GM23338 (cell line): Measurements from ENCODE around the gene LGALS9B. TPM values are rescaled to one million over a fixed set of nuclear protein-coding genes. Genes with fewer than 3 reads are reported as not detected.
"Not testable (repeated sequence)": the region's sequence is repeated elsewhere in the genome, so short reads cannot be mapped to it uniquely, and the experiment has no call there.

ENCODE experiments used
- ATAC-seq: fragments of 200-7000 bp; cut with Tn5 transposase; 3 replicates; pipeline ENCODE4 v1.9.1; 2020
- DNase-seq: peaks from one replicate; pipeline ENCODE4 v3.0.0-alpha.2; 2015; ENCODE audit warnings: low spot score
- H2AFZ ChIP-seq: fragments of 200-600 bp; sonication (generic); 2 replicates; pipeline ENCODE4 v1.8.0; 2016; ENCODE audit warnings: antibody characterized with exemption, mild to moderate bottlenecking, moderate library complexity
- H3F3A ChIP-seq: fragments of 200-600 bp; sonication (generic); replicated peaks from 2 replicates; pipeline ENCODE4 v1.8.0; 2017; ENCODE audit warnings: antibody characterized with exemption, mixed run types, low read depth
- H3K27ac ChIP-seq: fragments of 200-600 bp; sonication (generic); 2 replicates; pipeline ENCODE4 v1.6.1; 2016; ENCODE audit warnings: low read depth
- H3K27me3 ChIP-seq: fragments of 200-600 bp; sonication (generic); 2 replicates; pipeline ENCODE4 v1.8.0; 2016; ENCODE audit warnings: mild to moderate bottlenecking, mixed run types, moderate library complexity; ENCODE audit not compliant: insufficient read depth
- H3K36me3 ChIP-seq: fragments of 200-600 bp; sonication (generic); 2 replicates; pipeline ENCODE4 v1.8.0; 2016; ENCODE audit warnings: mild to moderate bottlenecking; ENCODE audit not compliant: insufficient read depth
- H3K4me1 ChIP-seq: fragments of 200-600 bp; sonication (generic); 2 replicates; pipeline ENCODE4 v1.8.0; 2016; ENCODE audit warnings: mild to moderate bottlenecking, moderate library complexity; ENCODE audit not compliant: insufficient read depth
- H3K4me2 ChIP-seq: fragments of 200-600 bp; sonication (generic); 2 replicates; pipeline ENCODE4 v1.7.1; 2017; ENCODE audit warnings: mixed run types
- H3K4me3 ChIP-seq: fragments of 200-600 bp; sonication (generic); 2 replicates; pipeline ENCODE4 v1.6.1; 2016; ENCODE audit warnings: mixed run types
- H3K79me2 ChIP-seq: fragments of 200-600 bp; sonication (generic); replicated peaks from 2 replicates; pipeline ENCODE4 v1.8.0; 2017; ENCODE audit warnings: mild to moderate bottlenecking; ENCODE audit not compliant: insufficient read depth
- H3K9me2 ChIP-seq: fragments of 200-600 bp; sonication (generic); 2 replicates; pipeline ENCODE4 v1.8.0; 2017; ENCODE audit not compliant: insufficient read depth
- H4K20me1 ChIP-seq: fragments of 200-600 bp; sonication (generic); replicated peaks from 2 replicates; pipeline ENCODE4 v1.8.0; 2017; ENCODE audit warnings: mild to moderate bottlenecking; ENCODE audit not compliant: insufficient read depth
- H3K27ac Mint-ChIP-seq: 2 replicates; pipeline ENCODE4 v1.8.0; 2020; ENCODE audit warnings: inconsistent platforms, mild to moderate bottlenecking, moderate library complexity, mixed read lengths
- H3K27me3 Mint-ChIP-seq: 3 replicates; pipeline ENCODE4 v1.8.0; 2022; ENCODE audit warnings: low read depth, mild to moderate bottlenecking, moderate library complexity, mixed read lengths, inconsistent platforms; ENCODE audit not compliant: insufficient read depth, poor library complexity
- H3K36me3 Mint-ChIP-seq: 3 replicates; pipeline ENCODE4 v1.8.0; 2021; ENCODE audit warnings: low read depth, mild to moderate bottlenecking, inconsistent platforms, moderate library complexity, mixed read lengths
- H3K4me1 Mint-ChIP-seq: 3 replicates; pipeline ENCODE4 v1.8.0; 2020; ENCODE audit warnings: mild to moderate bottlenecking, inconsistent platforms, mixed read lengths
- H3K4me3 Mint-ChIP-seq: 3 replicates; pipeline ENCODE4 v1.8.0; 2021; ENCODE audit warnings: moderate library complexity, mild to moderate bottlenecking, inconsistent platforms, mixed read lengths
- H3K9me3 Mint-ChIP-seq: 3 replicates; pipeline ENCODE4 v1.8.0; 2020; ENCODE audit warnings: moderate library complexity, mild to moderate bottlenecking, inconsistent platforms, mixed read lengths
- polyA plus RNA-seq: library from polyadenylated mRNA; unstranded; fragments of >200 nt; fragmentation: Nextera tagmentation; extraction: Ambion mirVana; gene quantifications from 2 replicates; pipeline ENCODE4 v1.2.1, GENCODE V29; 2016
- total RNA-seq: library from RNA; depleted of rRNA; stranded (reverse); fragments of >200 nt; shearing (Covaris generic); gene quantifications from 2 replicates; pipeline ENCODE4 v1.2.3, GENCODE V29; 2014

LGALS9B gene
- total and polyA plus RNA-seq, 2 experiments from 2014 or later = not detected

- not testable (repeated sequence) for H3K4me1 Mint-ChIP-seq, H3K4me3 ChIP-seq, H3K79me2 ChIP-seq, H3F3A ChIP-seq, H3K36me3 ChIP-seq, H3K27me3 Mint-ChIP-seq, H3K9me2 ChIP-seq, DNase-seq, H3K36me3 Mint-ChIP-seq, H3K27ac Mint-ChIP-seq, H3K4me2 ChIP-seq, H3K4me1 ChIP-seq, H4K20me1 ChIP-seq, H3K9me3 Mint-ChIP-seq, H3K4me3 Mint-ChIP-seq, H3K27ac ChIP-seq, H2AFZ ChIP-seq, H3K27me3 ChIP-seq, ATAC-seq
Observed at GRCh38 chr17:20492971-20493370, 25.6 kb upstream of the LGALS9B start.

GRCh38 chr17:20492099-20492498 is 24.8 kb upstream of the LGALS9B start:
- not testable (repeated sequence) for H3K4me1 ChIP-seq, H3K9me3 Mint-ChIP-seq, H3K36me3 Mint-ChIP-seq, ATAC-seq, H3K79me2 ChIP-seq, H3K9me2 ChIP-seq, H3K27ac ChIP-seq, H3K4me1 Mint-ChIP-seq, H3K36me3 ChIP-seq, H2AFZ ChIP-seq, H3F3A ChIP-seq, H3K27me3 Mint-ChIP-seq, H4K20me1 ChIP-seq, H3K4me2 ChIP-seq, DNase-seq, H3K27me3 ChIP-seq, H3K27ac Mint-ChIP-seq, H3K4me3 Mint-ChIP-seq, H3K4me3 ChIP-seq

GRCh38 chr17:20484930-20485329 is 17.6 kb upstream of the LGALS9B start:
- H3K27ac ChIP-seq, H3K36me3 Mint-ChIP-seq, H3K4me3 ChIP-seq, H3K9me3 Mint-ChIP-seq, H3K4me3 Mint-ChIP-seq, H2AFZ ChIP-seq, H3K4me1 ChIP-seq, H3K27me3 ChIP-seq, H3K27ac Mint-ChIP-seq, H3K9me2 ChIP-seq, H3K4me2 ChIP-seq, H3K4me1 Mint-ChIP-seq, H3K27me3 Mint-ChIP-seq, H3K36me3 ChIP-seq, H4K20me1 ChIP-seq, H3F3A ChIP-seq, H3K79me2 ChIP-seq: not testable (repeated sequence)
- peak; percentile 93 for ATAC-seq
- peak; percentile 15 for DNase-seq

- not testable (repeated sequence) for H2AFZ ChIP-seq, H3K79me2 ChIP-seq, H3K36me3 Mint-ChIP-seq, H3K27me3 ChIP-seq, H3K36me3 ChIP-seq, H3K4me3 ChIP-seq, H3K9me3 Mint-ChIP-seq, H3K4me1 Mint-ChIP-seq, H3K9me2 ChIP-seq, ATAC-seq, H3K27me3 Mint-ChIP-seq, H3K27ac Mint-ChIP-seq, H3K4me2 ChIP-seq, H3K4me1 ChIP-seq, H3F3A ChIP-seq, H3K4me3 Mint-ChIP-seq, H4K20me1 ChIP-seq, DNase-seq, H3K27ac ChIP-seq
Observed at GRCh38 chr17:20479889-20480591, 12.7 kb upstream of the LGALS9B start.

GRCh38 chr17:20477398-20478071 is 10.2 kb upstream of the LGALS9B start:
- DNase-seq, H3K27ac Mint-ChIP-seq, H3K27me3 Mint-ChIP-seq, H3K79me2 ChIP-seq, H3K4me3 Mint-ChIP-seq, H2AFZ ChIP-seq, H3F3A ChIP-seq, H3K36me3 ChIP-seq, H3K27ac ChIP-seq, H3K4me1 Mint-ChIP-seq, H3K36me3 Mint-ChIP-seq, H3K4me3 ChIP-seq, ATAC-seq, H3K4me2 ChIP-seq, H3K27me3 ChIP-seq, H3K9me2 ChIP-seq, H3K9me3 Mint-ChIP-seq, H3K4me1 ChIP-seq, H4K20me1 ChIP-seq: not testable (repeated sequence)

GRCh38 chr17:20475137-20475831 is 7.9 kb upstream of the LGALS9B start:
- H3K36me3 ChIP-seq, DNase-seq, H3K4me1 Mint-ChIP-seq, H3K27me3 Mint-ChIP-seq, H3K4me3 ChIP-seq, H3K27me3 ChIP-seq, H3K27ac ChIP-seq, H4K20me1 ChIP-seq, H3K4me3 Mint-ChIP-seq, H3K27ac Mint-ChIP-seq, H3K4me1 ChIP-seq, H3K4me2 ChIP-seq, H2AFZ ChIP-seq, H3K9me3 Mint-ChIP-seq, H3K79me2 ChIP-seq, H3K9me2 ChIP-seq, H3F3A ChIP-seq, H3K36me3 Mint-ChIP-seq: not testable (repeated sequence)
- ATAC-seq = peak; percentile 48; the same call in 1 of the 3 replicates
